IMR-90 (cell line): ENCODE results near the gene TRABD. TPM values are rescaled to one million over a fixed set of nuclear protein-coding genes. Genes with fewer than 3 reads are reported as not detected.

ENCODE experiments used
- ATAC-seq: fragments of 200-7000 bp; cut with Tn5 transposase; 2 replicates; pipeline ENCODE4 v1.9.1; 2020; ENCODE audit warnings: low read depth, mild to moderate bottlenecking, moderate library complexity
- BruUV-seq: library from RNA; stranded (reverse); fragments of 400-500 nt; replicated peaks from 2 replicates; lab custom pipeline; 2021; lab: Mats Ljungman, UMichigan
- CTCF ChIA-PET: fragments of 300-600 bp; formaldehyde crosslinking; extraction: SDS; loops from one replicate; lab custom pipeline; 2021; ENCODE audit warnings: antibody characterized with exemption; lab: Yijun Ruan, JAX
- POLR2A ChIA-PET: fragments of 300-600 bp; sonication (Branson Sonifier 250); formaldehyde crosslinking; loops from one replicate; lab custom pipeline; 2022; ENCODE audit warnings: antibody characterized with exemption; ENCODE audit not compliant: unreplicated experiment; lab: Charles Lee
- DNase-seq: peaks from one replicate; pipeline ENCODE4 v3.0.0; 2013
- H2AFZ ChIP-seq: replicated peaks from 2 replicates; pipeline ENCODE3; 2013; ENCODE audit warnings: low read length, mild to moderate bottlenecking; ENCODE audit not compliant: poor library complexity
- H2AK5ac ChIP-seq: 2 replicates; pipeline ENCODE4 v1.6.1; 2013; ENCODE audit warnings: low read depth, low read length, inconsistent platforms
- H2AK9ac ChIP-seq: replicated peaks from 2 replicates; pipeline ENCODE3; 2013; ENCODE audit warnings: mild to moderate bottlenecking, low read depth, low read length, moderate library complexity; ENCODE audit not compliant: poor library complexity
- H2BK120ac ChIP-seq: 2 replicates; pipeline ENCODE4 v1.6.1; 2013; ENCODE audit warnings: low read depth, low read length, inconsistent platforms
- H2BK15ac ChIP-seq: 3 replicates; pipeline ENCODE4 v1.6.1; 2013; ENCODE audit warnings: low read depth, low read length, inconsistent platforms
- H2BK20ac ChIP-seq: 2 replicates; pipeline ENCODE4 v1.6.1; 2013; ENCODE audit warnings: low read depth, mild to moderate bottlenecking, inconsistent platforms, low read length, moderate library complexity
- H2BK5ac ChIP-seq: 2 replicates; pipeline ENCODE4 v1.6.1; 2013; ENCODE audit warnings: mild to moderate bottlenecking, low read depth, low read length, inconsistent platforms; ENCODE audit not compliant: poor library complexity, severe bottlenecking
- H3K14ac ChIP-seq: replicated peaks from 2 replicates; pipeline ENCODE4 v1.6.1; 2013; ENCODE audit warnings: low read depth, low read length, inconsistent platforms
- H3K18ac ChIP-seq: 2 replicates; pipeline ENCODE4 v1.6.1; 2013; ENCODE audit warnings: low read depth, low read length, control low read depth
- H3K23ac ChIP-seq: 2 replicates; pipeline ENCODE4 v1.6.1; 2013; ENCODE audit warnings: low read depth, low read length, inconsistent platforms
- H3K27ac ChIP-seq: 2 replicates; pipeline ENCODE4 v1.5.1; 2013; ENCODE audit warnings: mild to moderate bottlenecking, control low read depth, low read length; ENCODE audit not compliant: insufficient read depth
- H3K27me3 ChIP-seq: 2 replicates; pipeline ENCODE4 v1.6.1; 2013; ENCODE audit warnings: low read length; ENCODE audit not compliant: control insufficient read depth, insufficient read depth
- H3K36me3 ChIP-seq: 2 replicates; pipeline ENCODE4 v1.6.1; 2013; ENCODE audit warnings: low read length, mixed read lengths; ENCODE audit not compliant: control insufficient read depth, insufficient read depth
- H3K4ac ChIP-seq: 2 replicates; pipeline ENCODE4 v1.6.1; 2013; ENCODE audit warnings: low read depth, low read length, inconsistent platforms
- H3K4me1 ChIP-seq: 2 replicates; pipeline ENCODE4 v1.6.1; 2013; ENCODE audit warnings: low read length, mixed read lengths; ENCODE audit not compliant: control insufficient read depth, insufficient read depth
- H3K4me2 ChIP-seq: 2 replicates; pipeline ENCODE4 v1.6.1; 2013; ENCODE audit warnings: low read depth, mild to moderate bottlenecking, control low read depth, low read length, moderate library complexity
- H3K4me3 ChIP-seq: 2 replicates; pipeline ENCODE4 v1.5.1; 2013; ENCODE audit warnings: low read depth, mild to moderate bottlenecking, control low read depth, low read length, moderate library complexity; ENCODE audit not compliant: insufficient read depth
- H3K56ac ChIP-seq: 2 replicates; pipeline ENCODE4 v1.6.1; 2013; ENCODE audit warnings: low read length, inconsistent platforms; ENCODE audit not compliant: insufficient read depth; ENCODE audit errors: extremely low read depth
- H3K79me1 ChIP-seq, 2 experiments: 2 replicates each; pipeline ENCODE4 v1.6.1; 2013; ENCODE audit warnings: low read length in 2 of 2, inconsistent platforms in 1 of 2, low read depth in 1 of 2
- H3K9ac ChIP-seq: 2 replicates; pipeline ENCODE4 v1.6.1; 2013; ENCODE audit warnings: low read depth, low read length, control low read depth
- H3K9me1 ChIP-seq: 2 replicates; pipeline ENCODE4 v1.6.1; 2013; ENCODE audit warnings: low read length, inconsistent platforms; ENCODE audit not compliant: insufficient read depth
- H3K9me3 ChIP-seq: 2 replicates; pipeline ENCODE4 v1.6.1; 2013; ENCODE audit warnings: low read length; ENCODE audit not compliant: control insufficient read depth, insufficient read depth
- H4K20me1 ChIP-seq: 2 replicates; pipeline ENCODE4 v1.6.1; 2013; ENCODE audit warnings: low read length, inconsistent platforms; ENCODE audit not compliant: insufficient read depth
- H4K5ac ChIP-seq: 2 replicates; pipeline ENCODE4 v1.6.1; 2013; ENCODE audit warnings: mild to moderate bottlenecking, low read depth, low read length, control low read depth
- H4K8ac ChIP-seq, 2 experiments: 2 replicates each; pipeline ENCODE4 v1.6.1; 2013; ENCODE audit warnings: low read depth in 2 of 2, low read length in 2 of 2, control low read depth in 1 of 2, inconsistent platforms in 1 of 2
- H4K91ac ChIP-seq: 2 replicates; pipeline ENCODE4 v1.6.1; 2013; ENCODE audit warnings: low read depth, low read length, inconsistent platforms; ENCODE audit not compliant: insufficient read depth
- BHLHE40 ChIP-seq: fragments of 150-350 bp; IDR thresholded peaks from 2 replicates; pipeline ENCODE4 v1.6.1; 2016; ENCODE audit warnings: mild to moderate bottlenecking, low read depth, low read length
- CEBPB ChIP-seq: IDR thresholded peaks from 2 replicates; pipeline ENCODE4 v1.6.1; 2012; ENCODE audit warnings: low read depth, low read length, improper control_type of control experiment
- CHD1 ChIP-seq: IDR thresholded peaks from 2 replicates; pipeline ENCODE4 v1.6.1; 2012; ENCODE audit warnings: low read depth, low read length, improper control_type of control experiment
- CTCF ChIP-seq: conservative IDR thresholded peaks from 2 replicates; pipeline ENCODE4 v1.5.1; 2012; ENCODE audit warnings: mild to moderate bottlenecking, low read depth, low read length, improper control_type of control experiment
- ELK1 ChIP-seq: fragments of 150-350 bp; IDR thresholded peaks from 2 replicates; pipeline ENCODE4 v1.6.1; 2016; ENCODE audit warnings: low read depth, mild to moderate bottlenecking, low read length, moderate library complexity, borderline replicate concordance
- MAFK ChIP-seq: IDR thresholded peaks from 2 replicates; pipeline ENCODE4 v1.6.1; 2012; ENCODE audit warnings: low read depth, low read length, improper control_type of control experiment
- MAZ ChIP-seq: IDR thresholded peaks from 2 replicates; pipeline ENCODE4 v1.6.1; 2012; ENCODE audit warnings: low read depth, mild to moderate bottlenecking, low read length, improper control_type of control experiment, moderate library complexity, borderline replicate concordance
- MXI1 ChIP-seq: IDR thresholded peaks from 2 replicates; pipeline ENCODE4 v1.6.1; 2012; ENCODE audit warnings: low read depth, mild to moderate bottlenecking, low read length, moderate library complexity, borderline replicate concordance
- NFE2L2 ChIP-seq: fragments of 150-350 bp; IDR thresholded peaks from 2 replicates; pipeline ENCODE4 v1.6.1; 2016; ENCODE audit warnings: low read depth, mild to moderate bottlenecking, low read length
- POLR2A ChIP-seq: IDR thresholded peaks from 2 replicates; pipeline ENCODE4 v1.6.1; 2012; ENCODE audit warnings: mild to moderate bottlenecking, low read depth, low read length
- RAD21 ChIP-seq: IDR thresholded peaks from 2 replicates; pipeline ENCODE4 v1.6.1; 2012; ENCODE audit warnings: low read length, improper control_type of control experiment
- RCOR1 ChIP-seq: IDR thresholded peaks from 2 replicates; pipeline ENCODE4 v1.6.1; 2012; ENCODE audit warnings: mild to moderate bottlenecking, low read length, improper control_type of control experiment; ENCODE audit not compliant: insufficient replicate concordance
- RFX5 ChIP-seq: IDR thresholded peaks from 2 replicates; pipeline ENCODE4 v1.8.0; 2012; ENCODE audit warnings: low read depth, mild to moderate bottlenecking, low read length, moderate library complexity
- SMC3 ChIP-seq: fragments of 150-350 bp; IDR thresholded peaks from 2 replicates; pipeline ENCODE4 v1.6.1; 2016; ENCODE audit warnings: low read depth, mild to moderate bottlenecking, antibody characterized with exemption, low read length, moderate library complexity
- USF2 ChIP-seq: fragments of 150-350 bp; IDR thresholded peaks from 2 replicates; pipeline ENCODE4 v1.6.1; 2017; ENCODE audit warnings: mild to moderate bottlenecking, antibody characterized with exemption, low read length, low read depth
- WGBS, 2 experiments: methylation state at CpG; one replicate each; pipeline versions ENCODE4 v1.1.5 to v1.1.7; 2013; ENCODE audit warnings: missing lambda C conversion rate in 2 of 2; ENCODE audit not compliant: insufficient read length in 1 of 2; ENCODE audit errors: extremely low coverage in 2 of 2; 5-methylcytosine and 5-hydroxymethylcytosine counted together
- dilution Hi-C: fragments of 300-500 bp; cut with HindIII; formaldehyde crosslinking; loops from one replicate; pipeline ENCODE4 v1.14.3; 2018; ENCODE audit warnings: low sequenced_read_pairs; ENCODE audit not compliant: unreplicated experiment
- in situ Hi-C: fragments of 300-500 bp; cut with MboI; formaldehyde crosslinking; loops from 3 replicates; pipeline ENCODE4 v1.14.3; 2019; ENCODE audit warnings: low sequenced_read_pairs, inconsistent platforms, mixed read lengths
- intact Hi-C: fragments of 100-400 bp; cut with micrococcal nuclease; formaldehyde crosslinking; loops from 2 replicates; pipeline ENCODE4 v1.10.0; 2022
- polyA plus RNA-seq, 3 experiments: library from polyadenylated mRNA; depleted of rRNA; stranded (reverse); fragments of >200 nt; gene quantifications; 2 replicates each; pipeline ENCODE4 v1.2.3, GENCODE V29; 2012; ENCODE audit warnings: low replicate concordance in 1 of 3
- total RNA-seq: library from RNA; depleted of rRNA; stranded (reverse); fragments of >200 nt; gene quantifications from 2 replicates; pipeline ENCODE4 v1.2.3, GENCODE V29; 2012

Gene TRABD
- total and polyA plus RNA-seq, 2 of the 4 experiments (the other 2 are of a cell fraction): 13.4 to 42.7 TPM

- DNase-seq: no peak
- H4K91ac ChIP-seq: no peak overlapping the region
- H4K5ac ChIP-seq: no peak overlapping the region
- no peaks in the 10 kb centered on the region for H3K27me3 ChIP-seq
- no peak overlapping the region for H3K18ac ChIP-seq
- no peak overlapping the region for H3K9ac ChIP-seq
- H3K23ac ChIP-seq: no peak overlapping the region
- H4K8ac ChIP-seq: no peak overlapping the region
- peaks cover 26% of the 10 kb centered on the region for H4K20me1 ChIP-seq
- H2BK20ac ChIP-seq: no peak overlapping the region
- BruUV-seq: no TSS peak
- H3K4me2 ChIP-seq: no peak overlapping the region
- H2BK120ac ChIP-seq: no peak overlapping the region
- ChIA-PET POLR2A (no interaction called here), CTCF (no interaction called here)
- no peak overlapping the region for H2BK5ac ChIP-seq
- no peak for ATAC-seq
- in situ Hi-C loops (loop anchor here (25.0 kb wide), 1 partner anchor 392 kb away; no protein-coding TSS in a partner anchor), intact Hi-C loops (loop anchor here (10.0 kb wide), 1 partner anchor 230 kb away; no protein-coding TSS in a partner anchor), dilution Hi-C loops (no loop called here)
- 0 out of 2 replicates have a peak, but pooled peaks cover 2% of the 10 kb centered on the region for H3K9me1 ChIP-seq
- H2AK5ac ChIP-seq: no peak overlapping the region
- H3K56ac ChIP-seq: no peak overlapping the region
- H3K36me3 ChIP-seq: peaks cover 24% of the 10 kb centered on the region
- H3K79me1 ChIP-seq: peaks cover 38 to 68% of the 10 kb centered on the region in 2 experiments
- no peak overlapping the region for H3K4ac ChIP-seq
- no peaks in the 10 kb centered on the region for H3K9me3 ChIP-seq
- TF ChIP-seq RCOR1 (no peak), ELK1 (no peak), MXI1 (no peak), SMC3 (no peak), MAZ (no peak), CTCF (no peak), RFX5 (no peak), NFE2L2 (no peak), POLR2A (no peak), CHD1 (no peak), RAD21 (no peak), MAFK (no peak), CEBPB (no peak), BHLHE40 (no peak), USF2 (no peak)
- no peak overlapping the region for H3K14ac ChIP-seq
- H3K4me1 ChIP-seq: peaks cover 4% of the 10 kb centered on the region; the same call in 1 of the 2 replicates
- WGBS, 2 experiments: 90% methylated on average over 2 of the region's 7 CpGs; no CpG with 5 or more reads in 1 of the 2 experiments
- H2AK9ac ChIP-seq: no peak overlapping the region
- no peak overlapping the region for H2BK15ac ChIP-seq
- H3K27ac ChIP-seq: no peak overlapping the region
- H2AFZ ChIP-seq: no peak overlapping the region
- no peak overlapping the region for H3K4me3 ChIP-seq
These were observed 18.9 kb downstream of the TRABD start for GRCh38 chr22:50204571-50204970.
